Right lung (tissue), 5 donors: Measurements from ENCODE around the gene COPZ1. TPM values are rescaled to one million over a fixed set of nuclear protein-coding genes. Genes with fewer than 3 reads are reported as not detected.

ENCODE experiments used
- DNase-seq, 2 donors: peaks; one replicate each; pipeline ENCODE4 v3.0.0-alpha.2; 2013
- polyA plus RNA-seq, 5 donors: library from polyadenylated mRNA; unstranded; fragments of 120-200 nt; gene quantifications; one replicate each; pipeline versions ENCODE4 v1.2.1 to v1.2.3, GENCODE V29; 2013; ENCODE audit warnings: inconsistent platforms in 1 of 5, low replicate concordance in 1 of 5; ENCODE audit not compliant: insufficient read length in 5 of 5, insufficient read depth in 1 of 5

Gene COPZ1
- polyA plus RNA-seq, 5 donors, result 204 to 224 (median 218) TPM

DNA sequence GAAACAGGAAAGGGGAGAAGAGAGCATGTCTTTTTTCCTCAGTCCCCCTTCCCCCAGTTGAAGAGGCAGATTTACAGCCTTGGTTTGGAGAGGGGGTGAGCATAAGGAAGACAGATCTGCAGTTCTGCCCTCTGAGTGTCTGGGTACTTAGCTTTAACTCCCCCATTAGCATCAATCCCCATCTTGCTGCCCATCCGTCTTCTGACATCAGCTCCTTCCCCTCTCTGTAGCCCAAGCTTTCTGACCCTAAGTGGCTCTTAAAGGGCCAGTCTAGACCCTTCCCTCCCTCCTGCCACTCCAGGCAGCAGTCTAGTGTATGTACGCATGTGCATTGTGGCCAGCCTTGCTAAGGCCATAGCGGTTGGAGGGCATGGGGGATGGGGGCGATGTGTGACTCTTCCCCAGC is 32.0 kb downstream of the COPZ1 start:
- no peak for DNase-seq

DNA sequence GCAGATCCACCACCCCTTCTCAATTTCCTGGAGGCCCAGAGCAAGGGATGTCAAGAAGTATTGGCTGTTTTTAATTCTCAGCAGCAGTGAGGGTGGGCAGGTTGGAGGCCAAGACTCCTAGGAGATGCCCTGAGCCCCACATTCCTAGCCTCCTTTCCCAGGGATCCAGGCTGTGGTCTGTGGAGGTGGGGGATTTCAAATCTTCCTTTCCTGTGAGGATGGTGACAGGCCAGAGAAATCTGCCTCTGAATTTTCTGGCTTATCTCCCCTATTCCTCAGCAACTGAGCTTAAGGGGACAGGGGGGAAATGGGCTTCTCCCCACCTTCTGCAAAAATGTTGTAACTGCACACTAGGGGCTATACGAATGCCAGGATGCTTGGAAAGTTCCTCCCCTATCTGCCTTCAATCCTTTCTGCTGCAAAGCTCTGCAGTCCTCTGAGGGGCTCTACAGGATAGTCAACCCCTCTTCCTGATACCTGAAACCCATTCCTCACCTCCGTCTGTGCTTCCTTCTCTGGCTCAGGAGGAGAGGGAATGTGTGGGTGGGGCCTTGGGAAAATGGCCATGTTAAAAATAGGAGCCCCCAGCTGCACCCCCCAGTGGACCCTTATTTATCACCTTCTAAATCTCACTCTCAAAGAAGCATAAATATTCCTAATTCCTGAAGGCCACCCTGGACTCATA is 32.7 kb downstream of the COPZ1 start:
- DNase-seq, result no peak

DNA sequence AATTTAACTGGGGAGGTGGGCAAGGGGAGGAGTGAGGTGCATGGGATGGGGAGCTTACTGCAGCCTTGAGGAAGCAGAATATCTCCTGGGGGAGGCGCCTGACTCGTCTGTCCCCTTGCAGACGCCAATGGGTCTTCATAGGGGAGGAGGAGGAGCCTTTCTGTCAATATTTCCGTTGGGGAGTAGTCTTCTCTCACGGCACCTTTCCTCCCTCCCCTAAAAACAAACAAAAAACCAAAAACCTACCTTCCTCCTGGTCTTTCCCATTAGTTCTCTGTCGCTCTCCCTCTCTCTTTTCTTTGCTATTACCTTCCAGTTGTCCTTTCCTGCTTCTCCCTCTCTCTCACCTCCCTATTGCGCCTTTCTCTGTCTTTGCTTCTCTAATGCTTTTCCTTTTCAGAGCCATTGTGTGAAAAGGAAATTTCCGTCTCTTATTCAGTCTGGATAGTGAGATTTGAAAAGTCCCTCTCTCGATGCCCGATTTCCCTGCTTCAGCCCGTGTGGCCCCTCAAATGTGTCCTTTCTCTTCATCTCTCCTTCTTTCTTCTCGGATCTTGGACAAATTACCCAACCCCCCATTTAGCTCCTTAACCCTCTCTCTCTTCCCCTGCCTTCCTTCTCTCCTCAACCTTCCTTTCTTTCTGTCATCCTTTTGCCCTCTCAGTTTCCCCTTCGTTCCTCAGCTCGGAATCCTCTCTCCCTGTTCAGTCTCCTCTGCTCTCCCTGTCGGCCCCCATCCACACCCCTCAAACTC is 33.4 kb downstream of the COPZ1 start:
- no peak for DNase-seq

DNA sequence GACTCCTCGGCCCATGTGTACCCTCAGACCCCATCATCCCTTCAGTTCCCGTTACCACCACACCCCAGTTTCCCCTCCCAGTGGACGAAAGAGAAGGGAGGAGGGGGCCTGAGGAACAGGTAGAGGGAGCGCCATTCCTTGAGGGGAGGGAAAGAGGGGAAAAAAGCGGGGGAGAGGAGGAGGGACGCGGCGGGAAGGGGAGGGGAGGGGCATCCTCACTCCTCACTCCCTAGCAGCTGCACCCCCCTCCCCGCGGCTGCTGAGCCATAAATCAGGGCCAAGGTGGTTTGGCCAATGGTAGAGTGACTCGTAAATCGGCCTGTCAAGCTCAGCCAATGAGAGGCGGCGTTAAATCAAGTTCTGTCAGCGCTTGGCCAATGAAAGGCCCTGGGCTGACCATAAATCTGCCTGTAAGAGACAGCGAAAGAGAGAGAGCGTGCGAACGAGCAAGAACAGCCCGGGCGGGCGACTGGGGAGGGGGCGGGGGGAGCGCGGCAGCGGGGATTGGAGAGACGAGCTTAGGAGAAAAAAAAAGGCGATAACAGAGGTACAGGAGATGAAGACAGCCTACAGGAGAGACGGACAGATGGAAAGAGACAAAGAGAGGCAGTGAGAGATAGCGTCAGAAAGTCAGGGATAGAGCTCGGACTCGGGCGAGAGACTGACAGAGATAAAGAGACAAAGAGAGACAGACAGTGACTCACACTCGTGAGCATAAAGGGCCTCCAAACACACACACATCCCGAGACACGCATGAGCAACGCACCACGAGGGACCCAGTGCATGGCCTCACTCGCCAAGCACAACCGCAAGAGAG is 34.2 kb downstream of the COPZ1 start:
- DNase-seq, result peak; percentile 98

DNA sequence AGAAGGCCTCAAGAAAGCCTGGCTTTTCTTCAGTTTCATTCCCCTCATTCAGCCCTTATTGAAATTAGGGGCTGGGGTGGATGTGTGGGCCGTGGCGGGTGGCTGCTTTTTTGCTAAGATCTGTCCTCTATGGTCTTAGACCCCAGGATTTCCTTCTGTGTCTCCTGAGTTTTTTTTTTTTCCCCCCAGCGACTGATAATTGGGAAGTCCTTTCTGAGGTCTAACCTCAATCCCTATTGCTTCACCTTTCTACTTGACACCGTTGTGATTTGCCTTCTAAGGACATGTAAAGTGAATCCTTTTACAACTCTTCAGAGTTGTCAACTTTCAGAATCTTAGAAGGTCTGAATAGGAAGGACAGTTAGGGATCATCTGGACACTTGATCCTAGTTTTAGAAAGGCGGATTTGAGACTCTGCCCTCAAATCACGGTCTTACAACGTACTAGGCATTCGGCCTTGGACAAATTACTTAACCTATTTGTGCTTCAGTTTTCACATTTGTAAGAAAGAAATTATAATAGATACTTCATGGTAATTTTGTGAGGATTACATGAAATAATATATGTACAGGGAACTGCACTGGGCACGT is 34.9 kb downstream of the COPZ1 start:
- DNase-seq, result no peak

DNA sequence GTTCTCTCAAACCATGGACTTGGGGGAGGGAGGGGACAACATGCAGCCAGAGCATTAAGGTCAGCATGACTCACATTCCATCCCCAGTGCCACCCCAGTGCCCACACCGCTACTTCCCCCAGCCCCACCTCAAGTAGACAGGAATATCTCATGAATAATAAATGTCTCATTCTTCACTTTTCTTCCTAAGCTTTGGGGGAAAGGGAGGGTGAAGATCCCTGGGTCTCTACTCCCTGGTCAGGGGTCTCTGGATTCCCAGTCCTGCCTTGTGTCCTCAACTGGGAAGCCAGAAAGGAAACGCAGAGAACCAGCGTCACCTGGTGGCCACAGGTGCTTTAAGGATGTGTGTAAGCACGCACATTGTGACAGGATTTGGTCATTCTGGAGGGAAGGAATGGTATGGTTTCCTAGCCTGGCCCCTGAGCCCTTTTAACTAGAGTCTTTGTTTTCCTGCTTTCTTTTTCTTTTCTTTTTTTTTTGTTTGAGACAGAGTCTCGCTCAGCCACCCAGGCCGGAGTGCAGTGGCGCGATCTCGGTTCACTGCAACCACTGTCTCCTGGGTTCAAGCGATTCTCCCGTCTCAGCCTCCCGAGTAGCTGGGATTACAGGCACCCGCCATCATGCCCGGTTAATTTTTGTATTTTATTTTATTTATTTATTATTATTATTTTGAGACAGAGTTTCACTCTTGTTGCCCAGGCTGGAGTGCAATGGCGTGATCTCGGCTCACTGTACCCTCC is 36.0 kb downstream of the COPZ1 start:
- peak in 1 of 2 donors; percentile 66 for DNase-seq

DNA sequence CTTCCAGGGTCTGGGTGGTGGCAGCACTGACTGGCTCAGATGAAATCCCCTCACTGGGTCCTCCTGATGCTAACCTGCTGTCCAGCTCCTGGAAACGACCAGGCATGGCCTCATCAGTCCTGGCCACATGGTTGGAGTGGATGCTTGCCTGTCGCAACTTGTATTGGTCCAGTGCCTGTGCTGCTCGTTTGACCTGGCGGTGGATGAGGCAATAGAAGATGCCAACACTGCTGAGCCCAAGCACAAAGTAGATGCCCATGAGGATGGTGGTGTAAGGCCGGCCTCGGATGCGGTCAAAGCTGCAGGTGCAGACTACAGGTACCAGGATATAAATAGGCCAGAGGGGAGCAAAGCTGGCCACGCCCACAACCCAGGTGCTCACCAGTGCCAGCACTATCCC is 38.1 kb downstream of the COPZ1 start:
- no peak for DNase-seq

DNA sequence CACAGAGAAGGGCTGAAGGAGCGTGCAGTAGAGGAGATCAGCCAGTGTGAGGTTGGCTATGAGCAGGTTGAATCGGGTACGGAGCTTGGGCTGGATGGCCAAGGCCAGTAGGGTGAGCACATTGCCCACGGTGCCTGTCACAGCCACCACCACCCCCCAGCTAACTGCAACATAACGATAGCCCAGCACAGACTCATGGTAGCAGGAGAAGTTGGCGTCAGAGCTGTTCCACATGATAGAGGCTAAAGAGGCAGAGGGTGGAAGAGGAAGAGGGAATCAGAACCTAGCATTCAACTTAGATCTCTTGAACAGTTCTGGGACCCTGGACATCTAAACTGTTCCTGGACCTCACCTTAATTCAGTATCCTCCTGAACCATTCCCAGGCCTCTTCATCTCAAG is 38.7 kb downstream of the COPZ1 start:
- DNase-seq, result no peak

DNA sequence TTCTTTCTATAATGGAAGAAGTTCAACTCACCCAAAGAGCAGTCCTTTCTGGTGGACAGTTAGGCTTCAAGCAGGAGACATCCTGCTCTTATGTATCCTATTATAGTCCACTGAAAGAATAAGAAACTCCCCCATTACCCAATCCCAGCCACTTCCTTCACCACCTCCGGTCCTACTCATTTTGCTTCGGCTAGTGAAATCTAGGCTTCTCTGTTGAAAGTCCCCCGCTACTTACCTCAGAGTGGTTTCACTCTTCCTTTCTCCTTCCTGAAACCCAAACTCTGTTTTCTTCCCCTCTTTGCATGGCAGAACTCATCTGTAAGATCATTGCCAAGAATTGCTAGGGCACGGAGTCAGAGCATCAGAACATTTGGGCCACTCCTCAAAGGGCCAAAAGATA is 39.5 kb downstream of the COPZ1 start, which contains the start of gene GPR84:
GPR84 (minus strand) TSS at position 74 of the 400 bp plus-strand sequence. CDS start 635 bp downstream, outside the sequence.
- no peak for DNase-seq

DNA sequence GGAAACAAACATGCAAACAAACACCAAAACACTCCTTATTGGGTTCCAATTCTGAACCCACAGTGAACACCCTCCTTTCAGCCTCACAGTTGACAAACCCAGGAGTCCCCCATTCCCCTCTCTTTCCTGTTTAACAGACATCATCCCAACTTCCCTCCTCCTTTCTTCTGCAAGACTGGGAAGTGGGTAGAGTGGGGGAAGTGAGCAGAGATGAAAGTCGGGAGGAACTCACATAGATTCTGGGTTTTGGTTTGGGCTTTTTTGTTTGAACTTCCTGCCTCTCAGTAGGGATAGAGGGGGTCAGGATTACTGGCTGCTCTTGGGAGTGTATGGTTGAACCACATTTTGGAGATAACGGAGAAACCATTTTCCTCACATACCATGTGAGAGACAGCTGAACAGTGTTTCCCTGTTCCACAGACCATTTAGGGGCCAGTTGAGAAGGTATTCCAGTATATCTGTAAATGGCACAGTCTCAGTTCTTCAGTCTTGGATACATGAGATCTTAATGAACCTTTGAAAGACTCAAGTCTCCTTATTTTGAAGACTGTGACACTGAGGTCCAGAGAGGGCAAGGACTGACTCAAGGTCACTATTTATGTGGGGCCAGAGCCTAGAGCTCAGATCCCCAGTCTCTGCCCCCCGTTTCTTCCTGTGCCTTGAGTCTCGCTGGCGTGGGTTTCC is 43.2 kb downstream of the COPZ1 start:
- no peak for DNase-seq

DNA sequence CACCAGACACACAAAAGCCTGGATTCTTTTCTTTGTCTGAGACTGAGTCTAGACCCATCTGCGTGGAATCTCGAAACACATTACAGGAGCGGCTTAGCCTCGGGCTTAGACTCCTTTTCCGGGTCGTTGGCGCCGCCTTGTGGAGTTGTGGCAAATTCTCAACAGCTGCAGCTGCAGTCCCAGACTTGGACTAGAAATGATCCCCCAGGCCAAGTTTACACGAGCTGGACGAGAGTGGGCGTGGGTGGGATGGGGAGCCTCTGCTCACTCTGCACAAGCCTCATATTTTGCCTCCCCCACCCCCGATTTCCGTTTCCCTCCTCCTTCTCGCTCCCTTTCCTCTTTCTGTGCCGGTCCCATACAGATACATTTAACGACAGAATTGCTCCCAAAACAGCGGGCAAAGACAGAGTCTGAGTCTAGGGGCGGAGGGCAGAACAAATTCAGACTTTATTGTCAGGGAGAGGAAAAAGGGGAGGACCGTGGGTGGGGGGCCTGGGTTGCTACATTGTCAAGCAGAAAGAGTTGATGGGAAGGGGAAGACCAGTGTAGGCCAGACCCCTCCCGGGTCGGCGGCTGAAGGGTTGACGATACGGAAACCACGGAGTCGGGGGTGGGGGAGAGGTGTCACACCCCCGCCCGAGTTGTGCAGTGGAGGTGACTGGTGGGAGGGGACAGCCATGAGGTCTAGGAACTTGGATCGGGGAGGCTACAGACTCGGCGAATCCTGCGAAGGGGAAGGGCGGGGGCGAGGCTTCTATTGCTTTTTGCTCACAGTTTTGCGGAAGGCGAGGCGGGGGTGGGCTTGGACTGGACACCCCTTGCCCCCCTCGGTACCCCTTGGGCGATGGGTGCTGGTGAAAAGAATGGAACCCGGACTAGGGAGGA is 44.0 kb downstream of the COPZ1 start:
- DNase-seq, result peak; percentile 85 to 89

DNA sequence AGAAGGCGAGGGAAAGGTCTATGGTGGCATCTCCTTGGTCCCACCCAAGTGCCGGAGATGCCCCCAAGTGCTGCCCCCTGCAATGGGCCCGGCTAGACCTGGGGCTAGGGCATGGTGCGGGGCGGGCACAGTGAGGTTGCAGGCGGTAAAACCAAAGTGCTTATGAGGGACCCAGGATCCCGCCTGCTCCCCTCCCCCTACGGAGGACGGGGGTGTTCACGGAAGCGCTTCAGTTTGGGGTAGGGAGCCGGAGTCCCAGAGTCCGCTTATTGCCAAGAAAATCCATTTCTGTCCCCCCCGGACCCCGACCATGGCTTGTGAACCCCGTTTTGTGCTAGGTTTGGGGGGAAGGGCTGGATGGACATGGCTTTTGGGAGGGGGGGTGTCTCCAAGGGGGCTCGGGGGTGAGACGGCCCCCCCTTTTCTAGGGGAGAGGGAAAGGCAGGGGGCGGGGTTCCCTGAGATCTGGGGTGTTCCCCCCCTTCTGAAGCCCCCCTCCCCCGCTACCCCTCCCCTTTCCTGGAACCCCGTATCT is 44.7 kb downstream of the COPZ1 start:
- no peak for DNase-seq

DNA sequence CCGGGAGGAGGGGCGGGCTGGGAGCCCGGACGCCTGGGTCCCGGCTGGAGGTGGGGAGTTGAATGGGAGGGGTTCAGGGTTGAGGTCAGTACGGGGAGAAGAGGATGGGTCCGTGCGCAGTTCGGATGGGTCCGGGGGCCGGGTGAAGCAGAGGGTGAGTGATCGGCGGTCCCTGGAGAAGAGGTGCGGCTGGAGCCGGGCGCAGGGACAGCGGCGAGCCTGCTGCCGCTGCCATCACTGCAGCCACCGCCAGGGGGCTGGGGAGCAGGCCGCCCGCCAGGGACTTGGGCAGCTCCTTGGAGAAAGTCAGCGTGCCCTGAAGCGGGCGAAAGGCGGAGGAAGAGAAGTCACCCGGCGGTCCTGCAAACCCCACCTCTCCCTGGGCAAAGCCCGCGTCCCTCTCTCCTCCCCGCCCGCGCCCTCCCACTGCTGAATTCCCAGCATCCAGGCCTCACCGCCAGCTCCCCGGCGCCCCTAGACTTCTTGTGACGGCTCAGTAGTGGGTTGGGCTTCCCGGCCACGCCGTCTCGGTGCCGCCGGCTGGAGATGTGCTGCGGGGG is 45.3 kb downstream of the COPZ1 start:
- peak; percentile 76 to 79 for DNase-seq

DNA sequence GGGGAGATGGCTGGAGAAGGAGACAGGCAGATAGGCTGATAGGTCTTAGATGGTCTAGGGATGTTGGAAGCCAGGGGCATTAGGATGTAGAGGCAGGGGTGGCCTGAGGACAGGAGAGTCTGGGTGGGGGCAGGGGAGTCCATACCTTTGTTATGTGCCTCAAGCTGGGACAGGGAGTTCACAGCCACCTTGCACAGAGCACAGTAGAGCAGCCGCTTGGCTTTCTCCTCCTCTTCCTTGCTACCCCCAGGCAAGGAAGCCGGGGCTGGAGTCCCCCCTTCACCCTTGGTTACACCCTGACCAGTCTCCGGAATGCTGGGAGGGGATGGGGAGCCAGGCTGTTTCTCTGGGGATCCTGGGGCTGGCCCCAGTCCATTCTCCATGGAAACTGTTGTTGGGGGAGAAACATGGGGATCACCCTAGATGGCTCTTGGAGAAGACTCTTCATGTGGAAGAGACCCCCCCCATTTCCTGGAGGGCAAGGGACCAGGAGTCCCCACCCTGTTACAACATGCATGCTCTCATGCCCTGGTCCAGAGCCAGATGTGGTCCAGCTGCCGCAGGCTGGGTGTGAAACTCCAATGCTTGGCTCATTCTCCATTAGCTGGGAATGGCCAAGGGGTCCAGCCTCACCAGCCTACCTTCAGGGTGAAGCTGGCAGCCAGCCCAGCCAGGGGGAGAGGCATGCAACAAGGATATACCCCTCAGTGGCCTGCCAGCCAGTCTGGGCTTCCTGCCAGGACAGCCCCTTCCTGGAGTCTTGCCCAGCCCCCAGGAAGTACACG is 46.6 kb downstream of the COPZ1 start:
- peak; percentile 83 to 87 for DNase-seq

DNA sequence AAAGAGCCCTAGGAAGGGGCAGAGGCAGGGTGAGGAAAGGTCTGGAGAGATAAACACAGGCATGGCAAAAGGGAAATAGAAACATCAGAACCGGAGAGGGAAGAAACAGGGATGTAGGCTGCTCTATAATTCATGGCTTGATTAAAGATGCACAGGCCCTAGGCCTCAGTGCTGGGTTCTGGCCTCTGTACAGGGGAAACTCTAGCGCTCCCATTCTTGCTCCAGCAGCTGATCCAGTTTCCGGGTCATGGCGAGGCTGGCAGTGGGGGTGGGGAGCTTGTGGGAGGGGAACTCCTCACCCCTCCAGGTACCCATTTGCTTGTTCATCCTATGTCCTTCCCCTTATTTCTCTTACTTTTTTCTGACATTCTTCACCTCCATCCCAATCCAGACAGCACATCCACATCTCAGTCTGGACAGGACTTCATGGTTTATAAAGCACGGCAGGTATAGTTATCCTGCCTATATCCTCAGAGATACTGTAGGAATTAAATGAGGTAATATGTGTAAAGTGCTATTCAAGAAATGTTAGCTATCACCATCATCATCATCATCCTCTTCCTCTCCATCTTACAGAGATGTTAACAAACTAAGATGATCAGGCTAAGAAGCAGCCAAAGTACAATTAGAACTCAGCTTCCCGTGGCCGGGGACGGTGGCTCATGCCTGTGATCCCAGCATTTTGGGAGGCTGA is 47.3 kb downstream of the COPZ1 start:
- no peak for DNase-seq

DNA sequence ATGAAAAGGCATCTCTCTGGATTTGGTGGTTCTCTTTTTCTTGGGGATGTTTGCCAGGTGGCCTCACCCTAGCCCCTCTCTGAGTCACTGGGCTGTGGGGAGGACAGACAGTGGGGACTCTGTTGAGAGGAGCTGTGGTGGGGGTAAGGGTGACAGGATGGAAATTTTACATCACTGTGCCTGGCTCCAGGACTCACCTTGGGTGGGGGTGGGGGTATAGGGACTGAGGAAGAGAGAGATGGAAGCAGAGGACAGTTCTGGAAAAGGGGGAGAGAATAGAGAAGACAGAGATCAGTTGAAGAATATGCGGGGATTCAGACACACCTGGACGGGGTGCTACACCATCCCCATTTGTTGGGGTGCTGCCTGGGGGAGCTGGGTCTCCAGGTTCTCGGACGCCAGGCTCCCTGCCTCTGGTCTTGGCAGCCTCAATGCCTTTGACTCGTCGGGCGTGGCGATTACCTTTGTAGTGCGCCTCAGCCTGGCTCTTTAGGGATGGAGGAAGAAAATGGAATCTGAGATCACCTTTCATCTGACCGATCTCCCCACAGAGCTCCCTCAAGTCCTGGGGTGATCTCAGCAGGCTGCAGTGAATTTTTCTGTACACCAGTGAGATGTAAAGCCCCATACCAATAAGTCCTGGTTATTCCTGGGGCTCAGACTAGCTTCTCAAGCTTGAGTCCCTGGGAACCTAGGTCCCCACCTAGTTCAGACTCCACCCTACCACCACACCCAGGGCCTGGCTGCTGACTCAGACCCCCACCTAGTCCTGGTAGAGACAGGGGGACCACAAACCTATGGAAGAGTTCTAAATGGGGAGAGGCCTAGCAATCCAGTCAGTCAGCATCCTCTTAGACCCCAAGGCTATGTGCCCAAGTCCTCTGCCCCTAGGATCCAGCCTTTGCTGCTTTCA is 49.0 kb downstream of the COPZ1 start:
- no peak for DNase-seq
